Measurements from ENCODE around the gene SSUH2. TPM values are rescaled to one million over a fixed set of nuclear protein-coding genes. Genes with fewer than 3 reads are reported as not detected.
"Not testable (repeated sequence)": the region's sequence is repeated elsewhere in the genome, so short reads cannot be mapped to it uniquely, and the experiment has no call there.

Gene SSUH2, protein sequence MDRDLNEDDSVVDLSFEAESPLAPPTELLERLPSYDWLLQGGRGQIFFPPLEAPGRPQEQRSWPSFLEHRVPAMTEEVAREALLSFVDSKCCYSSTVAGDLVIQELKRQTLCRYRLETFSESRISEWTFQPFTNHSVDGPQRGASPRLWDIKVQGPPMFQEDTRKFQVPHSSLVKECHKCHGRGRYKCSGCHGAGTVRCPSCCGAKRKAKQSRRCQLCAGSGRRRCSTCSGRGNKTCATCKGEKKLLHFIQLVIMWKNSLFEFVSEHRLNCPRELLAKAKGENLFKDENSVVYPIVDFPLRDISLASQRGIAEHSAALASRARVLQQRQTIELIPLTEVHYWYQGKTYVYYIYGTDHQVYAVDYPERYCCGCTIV
- 1 to 10 TPM in 1 of 2 donors, under 1 TPM in 1; 0.43 to 3.4 TPM for total RNA-seq
- polyA plus RNA-seq, result under 1 TPM; 0.07 to 0.26 TPM
- long read RNA-seq, donor 1, partial matches to known transcripts, result 0 of 1 reads
- long read RNA-seq, donor 1, other reads (novel, unspliced or antisense), result 0 of 1 reads
- long read RNA-seq, donor 2, result 0 reads
- long read RNA-seq, donor 3, result 0 reads
- long read RNA-seq, donor 4, result 0 reads
- long read RNA-seq, donor 5, partial matches to known transcripts, result 0 of 1 reads
- long read RNA-seq, donor 5, other reads (novel, unspliced or antisense), result 0 of 1 reads

DNA sequence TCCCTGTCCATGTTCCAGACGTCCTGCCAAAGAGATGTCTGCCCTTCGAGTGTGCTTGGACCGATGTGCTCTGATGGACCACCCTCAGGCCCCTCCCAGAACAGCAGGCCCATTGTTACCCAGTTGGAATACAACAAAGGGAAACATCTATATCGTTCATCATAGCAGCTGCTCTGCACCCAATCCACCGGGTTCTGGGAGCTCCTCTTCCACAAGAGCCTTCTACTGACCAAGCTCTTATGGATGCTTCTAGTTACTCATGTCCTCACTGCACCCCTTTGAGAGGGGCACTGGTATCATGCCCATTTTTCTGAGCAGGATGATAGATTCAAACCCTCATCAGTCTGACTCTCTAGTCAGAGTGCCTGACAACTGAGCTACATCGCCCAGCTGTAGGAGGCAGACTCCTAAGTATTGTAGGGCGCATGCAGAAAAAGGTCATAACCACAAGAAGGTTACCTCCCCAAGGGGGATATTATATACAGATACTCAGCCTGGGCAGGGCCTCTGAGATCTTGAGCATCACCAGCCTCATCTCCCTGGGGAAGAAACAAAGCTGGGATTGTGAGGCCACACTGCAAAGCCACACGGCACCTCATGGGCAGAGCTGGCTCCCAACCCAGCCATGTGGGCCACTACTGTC, at the start of gene SSUH2:
Gene SSUH2, minus strand, starts transcription at position 51 of the 643 bp plus-strand sequence. Its CDS starts 40 bp downstream, at position 11.
- 78 to 84% methylated on average over 8 of the region's 8 CpGs for WGBS, 2 donors
- TF ChIP-seq, protein P1, sequence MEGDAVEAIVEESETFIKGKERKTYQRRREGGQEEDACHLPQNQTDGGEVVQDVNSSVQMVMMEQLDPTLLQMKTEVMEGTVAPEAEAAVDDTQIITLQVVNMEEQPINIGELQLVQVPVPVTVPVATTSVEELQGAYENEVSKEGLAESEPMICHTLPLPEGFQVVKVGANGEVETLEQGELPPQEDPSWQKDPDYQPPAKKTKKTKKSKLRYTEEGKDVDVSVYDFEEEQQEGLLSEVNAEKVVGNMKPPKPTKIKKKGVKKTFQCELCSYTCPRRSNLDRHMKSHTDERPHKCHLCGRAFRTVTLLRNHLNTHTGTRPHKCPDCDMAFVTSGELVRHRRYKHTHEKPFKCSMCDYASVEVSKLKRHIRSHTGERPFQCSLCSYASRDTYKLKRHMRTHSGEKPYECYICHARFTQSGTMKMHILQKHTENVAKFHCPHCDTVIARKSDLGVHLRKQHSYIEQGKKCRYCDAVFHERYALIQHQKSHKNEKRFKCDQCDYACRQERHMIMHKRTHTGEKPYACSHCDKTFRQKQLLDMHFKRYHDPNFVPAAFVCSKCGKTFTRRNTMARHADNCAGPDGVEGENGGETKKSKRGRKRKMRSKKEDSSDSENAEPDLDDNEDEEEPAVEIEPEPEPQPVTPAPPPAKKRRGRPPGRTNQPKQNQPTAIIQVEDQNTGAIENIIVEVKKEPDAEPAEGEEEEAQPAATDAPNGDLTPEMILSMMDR (IDR thresholded peaks at IDR 0.05; ENCODE audit: control extremely low read depth, extremely low read depth), result no peak
- DNase-seq (no peak), ATAC-seq (ENCODE audit: insufficient read depth, low FRiP score) (no peak)
- Histone ChIP-seq H3K9ac (ENCODE audit: insufficient read depth in 1 of 2, low read length in 2 of 2) (no peak within 1 kb of the TSS), H3K4me1 (ENCODE audit: control insufficient read depth in 5 of 5, insufficient read depth in 5 of 5, low read length in 5 of 5) (no peaks in the 10 kb centered on the region), H3K9me3 (ENCODE audit: control insufficient read depth in 4 of 4, insufficient read depth in 3 of 4, low read length in 3 of 4) (no peaks in the 10 kb centered on the region), H3K36me3 (ENCODE audit: control insufficient read depth in 4 of 4, insufficient read depth in 4 of 4, low read length in 4 of 4) (no peaks in the 10 kb centered on the region), H3K27me3 (ENCODE audit: control insufficient read depth in 3 of 3, insufficient read depth in 3 of 3, low read length in 2 of 3) (no peaks in the 10 kb centered on the region), H3K4me3 (no peak within 1 kb of the TSS), H3K27ac (ENCODE audit: low read depth in 1 of 2, low read length in 1 of 2) (no peak within 1 kb of the TSS)

DNA sequence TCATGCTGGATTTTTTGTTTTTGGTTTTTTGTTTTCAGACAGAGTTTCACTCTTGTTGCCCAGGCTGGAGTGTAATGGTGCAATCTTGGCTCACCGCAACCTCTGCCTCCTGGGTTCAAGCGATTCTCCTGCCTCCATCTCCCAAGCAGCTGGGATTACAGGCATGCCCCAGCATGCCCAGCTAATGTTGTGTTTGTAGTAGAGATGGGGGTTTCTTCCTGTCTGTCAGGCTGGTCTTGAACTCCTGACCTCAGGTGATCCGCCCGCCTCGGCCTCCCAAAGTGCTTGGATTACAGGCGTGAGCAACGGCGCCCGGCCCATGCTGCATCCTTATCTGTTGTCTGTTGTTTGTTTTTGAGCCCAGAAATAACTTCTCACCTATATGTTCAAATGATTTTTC, 46.7 kb upstream of the SSUH2 start:
- not testable (repeated sequence) for DNase-seq; H3K27me3 ChIP-seq (ENCODE audit: control insufficient read depth in 3 of 3, insufficient read depth in 3 of 3, low read length in 2 of 3); H3K9ac ChIP-seq (ENCODE audit: insufficient read depth in 1 of 2, low read length in 2 of 2); H3K4me3 ChIP-seq; H3K27ac ChIP-seq (ENCODE audit: low read depth in 1 of 2, low read length in 1 of 2); H3K9me3 ChIP-seq (ENCODE audit: control insufficient read depth in 4 of 4, insufficient read depth in 3 of 4, low read length in 3 of 4); ATAC-seq (ENCODE audit: insufficient read depth, low FRiP score); H3K36me3 ChIP-seq (ENCODE audit: control insufficient read depth in 4 of 4, insufficient read depth in 4 of 4, low read length in 4 of 4); H3K4me1 ChIP-seq (ENCODE audit: control insufficient read depth in 5 of 5, insufficient read depth in 5 of 5, low read length in 5 of 5)
- 90 to 95% methylated on average over 9 of the region's 9 CpGs for WGBS, 2 donors

DNA sequence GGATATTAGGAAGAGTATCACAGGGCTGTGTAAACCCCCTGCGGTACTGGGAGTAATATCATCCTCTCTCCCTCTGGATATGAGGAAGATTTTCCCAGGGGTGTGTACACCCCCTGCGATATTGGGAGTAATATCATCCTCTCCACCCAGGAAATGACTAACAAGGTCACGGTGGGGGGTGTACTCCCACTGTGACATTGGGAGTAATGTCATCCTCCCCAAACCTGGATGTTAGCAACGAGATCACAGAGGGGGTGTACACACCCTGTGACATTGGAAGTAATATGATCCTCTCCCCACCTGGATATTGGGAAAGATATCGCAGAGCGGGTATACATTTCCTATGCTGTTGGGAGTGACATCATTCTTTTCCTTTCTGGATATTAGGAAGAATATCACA, 40.4 kb upstream of the SSUH2 start:
- H3K27ac ChIP-seq (ENCODE audit: low read depth in 1 of 2, low read length in 1 of 2); H3K4me1 ChIP-seq (ENCODE audit: control insufficient read depth in 5 of 5, insufficient read depth in 5 of 5, low read length in 5 of 5); H3K27me3 ChIP-seq (ENCODE audit: control insufficient read depth in 3 of 3, insufficient read depth in 3 of 3, low read length in 2 of 3); H3K4me3 ChIP-seq; H3K9me3 ChIP-seq (ENCODE audit: control insufficient read depth in 4 of 4, insufficient read depth in 3 of 4, low read length in 3 of 4); DNase-seq; H3K36me3 ChIP-seq (ENCODE audit: control insufficient read depth in 4 of 4, insufficient read depth in 4 of 4, low read length in 4 of 4); ATAC-seq (ENCODE audit: insufficient read depth, low FRiP score); H3K9ac ChIP-seq (ENCODE audit: insufficient read depth in 1 of 2, low read length in 2 of 2): not testable (repeated sequence)
- WGBS, 2 donors, result 84 to 86% methylated on average over 6 of the region's 6 CpGs

DNA sequence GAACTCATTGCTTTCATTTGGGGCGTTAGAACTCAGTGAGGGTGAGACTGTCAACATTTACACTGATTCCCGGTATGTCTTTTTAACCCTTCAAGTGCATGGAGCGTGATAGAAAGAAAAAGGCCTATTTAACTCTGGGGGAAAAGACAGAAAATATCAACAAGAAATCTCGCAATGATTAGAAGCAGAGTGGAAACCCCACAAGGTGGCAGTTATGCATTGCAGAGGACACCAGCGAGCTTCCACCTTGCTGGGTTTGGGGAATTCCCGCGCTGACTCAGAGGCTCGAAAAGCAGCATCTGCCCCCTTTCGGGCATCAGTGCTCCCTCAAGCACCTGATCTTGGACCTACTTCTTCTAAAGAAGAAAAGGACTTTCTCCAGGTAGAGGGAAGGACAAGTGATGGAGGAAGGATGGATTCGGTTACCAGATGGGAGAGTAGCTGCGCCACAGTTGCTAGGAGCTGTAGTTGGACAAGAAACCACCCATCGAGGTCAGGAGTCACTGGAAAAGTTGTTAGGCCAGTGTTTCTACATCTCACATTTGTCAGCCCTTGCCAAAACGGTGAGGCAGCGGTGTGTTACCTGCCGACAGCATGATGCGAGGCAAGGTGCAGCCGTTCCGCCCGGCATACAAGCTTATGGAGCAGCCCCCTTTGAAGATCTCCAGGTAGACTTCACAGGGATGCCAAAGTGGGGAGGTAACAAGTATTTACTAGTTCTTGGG, 38.4 kb upstream of the SSUH2 start:
- H3K4me3 ChIP-seq; ATAC-seq (ENCODE audit: insufficient read depth, low FRiP score); H3K27ac ChIP-seq (ENCODE audit: low read depth in 1 of 2, low read length in 1 of 2); H3K4me1 ChIP-seq (ENCODE audit: control insufficient read depth in 5 of 5, insufficient read depth in 5 of 5, low read length in 5 of 5); H3K9me3 ChIP-seq (ENCODE audit: control insufficient read depth in 4 of 4, insufficient read depth in 3 of 4, low read length in 3 of 4); DNase-seq; H3K36me3 ChIP-seq (ENCODE audit: control insufficient read depth in 4 of 4, insufficient read depth in 4 of 4, low read length in 4 of 4); H3K9ac ChIP-seq (ENCODE audit: insufficient read depth in 1 of 2, low read length in 2 of 2); H3K27me3 ChIP-seq (ENCODE audit: control insufficient read depth in 3 of 3, insufficient read depth in 3 of 3, low read length in 2 of 3): not testable (repeated sequence)
- 67 to 77% methylated on average over 19 of the region's 19 CpGs for WGBS, 2 donors

DNA sequence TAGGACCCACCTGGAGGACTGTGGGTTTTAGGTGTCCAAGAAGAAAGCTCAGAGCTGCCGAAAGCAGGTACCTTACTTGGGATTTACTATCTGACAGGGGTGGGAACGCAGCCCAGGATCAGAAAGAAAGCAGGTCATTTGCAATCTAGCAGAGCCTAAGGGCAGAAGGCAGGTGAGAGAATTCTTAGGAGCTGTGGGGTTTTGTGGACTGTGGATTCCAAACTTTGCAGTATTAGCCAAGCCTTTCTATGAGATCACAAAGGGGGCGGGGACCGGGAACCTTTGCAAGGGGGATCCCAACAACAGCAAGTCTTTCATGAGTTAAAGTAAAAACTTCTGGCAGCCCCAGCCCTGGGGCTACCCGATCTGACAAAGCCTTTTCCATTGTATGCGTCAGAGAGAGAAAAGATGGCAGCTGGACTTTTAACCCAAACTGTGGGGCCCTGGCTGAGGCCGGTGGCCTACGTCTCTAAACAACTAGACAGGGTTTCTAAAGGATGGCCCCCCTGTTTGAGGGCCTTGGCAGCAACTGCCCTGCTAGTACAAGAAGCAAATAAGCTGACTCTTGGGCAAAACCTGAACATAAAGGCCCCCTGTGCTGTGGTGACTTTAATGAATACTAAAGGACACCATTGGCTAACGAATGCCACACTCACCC, 37.4 kb upstream of the SSUH2 start:
- 75 to 81% methylated on average over 9 of the region's 9 CpGs for WGBS, 2 donors
- H3K36me3 ChIP-seq (ENCODE audit: control insufficient read depth in 4 of 4, insufficient read depth in 4 of 4, low read length in 4 of 4), result not testable (repeated sequence)

More for the DNA sequence above, 37.4 kb upstream of the SSUH2 start:
- H3K27ac ChIP-seq (ENCODE audit: low read depth in 1 of 2, low read length in 1 of 2); H3K4me3 ChIP-seq; H3K4me1 ChIP-seq (ENCODE audit: control insufficient read depth in 5 of 5, insufficient read depth in 5 of 5, low read length in 5 of 5); H3K9ac ChIP-seq (ENCODE audit: insufficient read depth in 1 of 2, low read length in 2 of 2); ATAC-seq (ENCODE audit: insufficient read depth, low FRiP score); H3K27me3 ChIP-seq (ENCODE audit: control insufficient read depth in 3 of 3, insufficient read depth in 3 of 3, low read length in 2 of 3); H3K9me3 ChIP-seq (ENCODE audit: control insufficient read depth in 4 of 4, insufficient read depth in 3 of 4, low read length in 3 of 4); DNase-seq: not testable (repeated sequence)

Data from lung (tissue), 16 donors.